SK-N-MC (cell line): ENCODE results near the gene AUTS2.

Experiments
- EZH2 ChIP-seq: fragments of 200-600 bp; sonication (generic); IDR thresholded peaks from one replicate; pipeline ENCODE4 v1.6.1; 2017; ENCODE audit warnings: antibody characterized with exemption
- FOXP2 ChIP-seq: optimal IDR thresholded peaks from 2 replicates; pipeline ENCODE3; 2011; ENCODE audit warnings: mild to moderate bottlenecking, moderate library complexity; ENCODE audit not compliant: insufficient read depth; ENCODE audit errors: extremely low read length, control extremely low read depth

GRCh38 chr7:70704831-70705346 lies 1106.6 kb downstream of the AUTS2 start:
- TF ChIP-seq FOXP2 (no peak), EZH2 (no peak)
